ENCODE data around the gene CBFB.

DNA sequence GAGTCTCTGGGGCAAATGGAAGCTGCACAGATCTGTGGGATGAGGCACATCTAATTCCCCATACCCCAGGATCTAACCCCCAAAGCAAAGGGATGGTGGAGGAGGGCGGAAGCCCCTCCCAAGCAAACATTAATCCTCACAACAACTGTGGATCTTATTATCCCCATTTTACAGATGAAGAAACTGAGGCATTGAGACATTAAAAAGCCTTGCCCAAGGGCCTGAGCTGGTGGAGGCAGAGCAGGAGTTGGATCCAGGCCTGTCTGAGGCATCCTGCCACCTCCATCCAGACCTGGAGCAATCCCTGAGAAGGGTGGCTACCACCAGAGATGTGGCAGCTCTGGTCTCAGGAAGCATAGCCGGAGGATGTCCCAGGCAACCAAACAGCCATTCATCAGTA lies 17.7 kb upstream of the CBFB start:
- no peak for TF ChIP-seq POLR2A (IDR thresholded peaks at IDR 0.05)
- TF ChIP-seq, protein P1, sequence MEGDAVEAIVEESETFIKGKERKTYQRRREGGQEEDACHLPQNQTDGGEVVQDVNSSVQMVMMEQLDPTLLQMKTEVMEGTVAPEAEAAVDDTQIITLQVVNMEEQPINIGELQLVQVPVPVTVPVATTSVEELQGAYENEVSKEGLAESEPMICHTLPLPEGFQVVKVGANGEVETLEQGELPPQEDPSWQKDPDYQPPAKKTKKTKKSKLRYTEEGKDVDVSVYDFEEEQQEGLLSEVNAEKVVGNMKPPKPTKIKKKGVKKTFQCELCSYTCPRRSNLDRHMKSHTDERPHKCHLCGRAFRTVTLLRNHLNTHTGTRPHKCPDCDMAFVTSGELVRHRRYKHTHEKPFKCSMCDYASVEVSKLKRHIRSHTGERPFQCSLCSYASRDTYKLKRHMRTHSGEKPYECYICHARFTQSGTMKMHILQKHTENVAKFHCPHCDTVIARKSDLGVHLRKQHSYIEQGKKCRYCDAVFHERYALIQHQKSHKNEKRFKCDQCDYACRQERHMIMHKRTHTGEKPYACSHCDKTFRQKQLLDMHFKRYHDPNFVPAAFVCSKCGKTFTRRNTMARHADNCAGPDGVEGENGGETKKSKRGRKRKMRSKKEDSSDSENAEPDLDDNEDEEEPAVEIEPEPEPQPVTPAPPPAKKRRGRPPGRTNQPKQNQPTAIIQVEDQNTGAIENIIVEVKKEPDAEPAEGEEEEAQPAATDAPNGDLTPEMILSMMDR (IDR thresholded peaks at IDR 0.05), result no peak
- TF ChIP-seq EP300 (IDR thresholded peaks at IDR 0.05), result no peak
